ENCODE data around the gene NFATC2. TPM values are rescaled to one million over a fixed set of nuclear protein-coding genes. Genes with fewer than 3 reads are reported as not detected.

Gene NFATC2
- 10 to 100 TPM in 3 of 4 donors, 1 to 10 TPM in 1; 8.8 to 15.6 (median 13.0) TPM for total RNA-seq

DNA sequence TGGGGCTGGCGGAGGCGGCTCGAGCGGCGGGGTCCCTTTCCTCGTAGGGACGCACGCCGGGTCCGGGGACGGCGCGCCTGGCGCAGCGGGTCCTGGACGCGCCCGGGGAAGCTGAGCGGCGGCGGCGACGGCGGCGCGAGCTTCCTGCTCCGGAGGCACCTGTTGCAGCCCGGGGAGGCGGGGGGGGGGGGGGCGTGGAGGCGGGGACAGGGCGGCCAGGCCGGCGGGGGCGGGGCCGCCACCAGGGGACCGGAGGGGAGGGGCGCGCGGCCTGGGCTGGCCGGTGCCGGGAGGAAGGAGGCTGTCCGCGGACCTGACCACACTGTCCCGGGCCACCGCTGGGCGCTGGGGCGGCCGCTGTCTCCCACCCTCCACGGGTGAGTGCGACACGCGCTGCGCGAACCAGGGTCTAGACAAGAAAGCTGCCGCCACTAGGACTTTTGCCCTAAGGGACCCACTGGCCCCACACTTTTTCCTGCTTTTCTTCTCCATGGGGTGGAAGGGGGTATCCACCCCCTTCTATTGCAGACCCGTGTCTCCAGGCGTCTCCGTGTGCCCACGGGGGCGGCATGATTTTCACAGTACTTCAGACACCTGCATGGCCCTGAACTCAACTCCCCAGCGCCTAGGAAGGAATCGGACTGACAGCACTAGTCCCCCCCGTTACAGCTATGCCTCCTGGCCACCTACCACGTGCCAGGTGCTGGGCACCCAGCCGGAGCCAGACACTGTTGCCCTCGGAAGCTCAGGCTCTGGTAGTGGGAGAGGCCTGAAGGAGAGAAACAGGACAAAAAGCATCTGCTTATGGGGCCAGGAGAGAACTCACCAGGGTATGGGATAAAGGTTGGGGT, at the start of gene NFATC2:
TSS of gene NFATC2 (minus strand) at position 149 of the 851 bp plus-strand sequence. CDS start 220 bp downstream, outside the sequence.
- WGBS = 10% methylated on average over 19 of the region's 67 CpGs
- Histone ChIP-seq H3K36me3 (no peaks in the 10 kb centered on the region), H3K9me3 (no peaks in the 10 kb centered on the region), H3K4me3 (peak within 1 kb of the TSS; percentile 52 to 70 (median 54)), H3K27ac (replicated peaks in 1 of 4) (peak within 1 kb of the TSS; percentile 71 to 85 (median 76)), H3K4me1 (peaks cover 26 to 38% (median 36%) of the 10 kb centered on the region in 4 donors), H3K27me3 (no peaks in the 10 kb centered on the region)
- TF ChIP-seq POLR2AphosphoS5 (IDR thresholded peaks at IDR 0.05) (no peak), POLR2A (IDR thresholded peaks at IDR 0.05; ENCODE audit: low read depth) (no peak), EP300 (IDR thresholded peaks at IDR 0.05) (no peak)
- TF ChIP-seq, protein P1, sequence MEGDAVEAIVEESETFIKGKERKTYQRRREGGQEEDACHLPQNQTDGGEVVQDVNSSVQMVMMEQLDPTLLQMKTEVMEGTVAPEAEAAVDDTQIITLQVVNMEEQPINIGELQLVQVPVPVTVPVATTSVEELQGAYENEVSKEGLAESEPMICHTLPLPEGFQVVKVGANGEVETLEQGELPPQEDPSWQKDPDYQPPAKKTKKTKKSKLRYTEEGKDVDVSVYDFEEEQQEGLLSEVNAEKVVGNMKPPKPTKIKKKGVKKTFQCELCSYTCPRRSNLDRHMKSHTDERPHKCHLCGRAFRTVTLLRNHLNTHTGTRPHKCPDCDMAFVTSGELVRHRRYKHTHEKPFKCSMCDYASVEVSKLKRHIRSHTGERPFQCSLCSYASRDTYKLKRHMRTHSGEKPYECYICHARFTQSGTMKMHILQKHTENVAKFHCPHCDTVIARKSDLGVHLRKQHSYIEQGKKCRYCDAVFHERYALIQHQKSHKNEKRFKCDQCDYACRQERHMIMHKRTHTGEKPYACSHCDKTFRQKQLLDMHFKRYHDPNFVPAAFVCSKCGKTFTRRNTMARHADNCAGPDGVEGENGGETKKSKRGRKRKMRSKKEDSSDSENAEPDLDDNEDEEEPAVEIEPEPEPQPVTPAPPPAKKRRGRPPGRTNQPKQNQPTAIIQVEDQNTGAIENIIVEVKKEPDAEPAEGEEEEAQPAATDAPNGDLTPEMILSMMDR (IDR thresholded peaks at IDR 0.05) = no peak
- intact Hi-C loops (cut with DNase I) = no loop called here
- DNase-seq (ENCODE audit: extremely low spot score) = no peak

DNA sequence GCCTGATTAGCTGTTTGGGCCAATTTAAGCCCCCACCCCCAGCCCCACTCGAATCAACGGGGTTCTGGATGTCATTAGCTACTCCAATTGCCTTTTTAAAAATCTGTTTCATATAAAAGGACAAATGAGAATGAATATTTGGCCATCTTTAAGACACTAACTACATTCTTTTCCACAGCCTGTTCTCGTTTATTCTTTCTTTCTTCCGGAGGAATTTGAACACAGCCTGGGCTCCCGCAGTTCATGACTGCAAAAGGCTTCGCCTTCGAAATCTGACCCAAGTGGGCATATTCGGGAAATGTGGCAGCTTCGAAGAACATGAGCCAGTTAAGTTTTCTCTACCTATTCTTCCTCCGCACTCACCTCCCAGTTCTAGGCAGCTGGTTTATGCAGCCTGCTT, 49.4 kb upstream of the NFATC2 start:
- H3K27ac ChIP-seq (replicated peaks in 1 of 4) = no peak overlapping the region
- H3K4me3 ChIP-seq = no peak overlapping the region
- H3K36me3 ChIP-seq = no peaks in the 10 kb centered on the region
- TF ChIP-seq EP300 (IDR thresholded peaks at IDR 0.05) = no peak
- TF ChIP-seq POLR2AphosphoS5 (IDR thresholded peaks at IDR 0.05) = no peak
- TF ChIP-seq, protein P1 (IDR thresholded peaks at IDR 0.05) = no peak
- no peak for TF ChIP-seq POLR2A (IDR thresholded peaks at IDR 0.05; ENCODE audit: low read depth)
- intact Hi-C loops (cut with DNase I) = loop anchor here (10.0 kb wide), 2 partner anchors 137 to 607 kb away; no protein-coding TSS in a partner anchor
- no peaks in the 10 kb centered on the region for H3K9me3 ChIP-seq
- H3K27me3 ChIP-seq = no peaks in the 10 kb centered on the region
- H3K4me1 ChIP-seq = peaks cover 8 to 24% (median 22%) of the 10 kb centered on the region in 4 donors
- no peak for DNase-seq (ENCODE audit: extremely low spot score)
- 85% methylated on average over 10 of the region's 10 CpGs for WGBS

DNA sequence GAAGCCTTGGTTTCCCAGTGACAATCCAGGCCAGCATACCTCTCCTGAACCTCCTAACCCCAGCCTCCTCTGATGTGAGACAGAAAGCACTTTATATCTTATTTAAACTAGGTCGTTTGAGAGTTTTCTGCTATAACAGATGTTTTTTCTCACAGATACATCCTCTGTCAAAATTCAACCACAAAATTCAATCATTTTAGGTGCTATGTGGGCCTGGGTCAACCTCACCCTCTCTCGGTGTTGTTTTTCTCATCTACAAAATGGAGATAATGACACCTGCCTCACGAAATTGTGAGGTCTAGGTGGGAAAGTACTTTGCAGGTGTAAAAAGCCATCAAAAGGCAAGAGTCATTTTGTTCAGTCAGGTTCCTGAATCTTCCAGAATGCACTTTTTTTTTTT, 46.2 kb upstream of the NFATC2 start:
- Histone ChIP-seq H3K4me3 (no peak overlapping the region), H3K36me3 (no peaks in the 10 kb centered on the region), H3K9me3 (no peaks in the 10 kb centered on the region), H3K27ac (replicated peaks in 1 of 4) (no peak overlapping the region), H3K4me1 (peaks cover 0 to 5% (median 4%) of the 10 kb centered on the region in 4 donors), H3K27me3 (no peaks in the 10 kb centered on the region)
- no peak for TF ChIP-seq POLR2AphosphoS5 (IDR thresholded peaks at IDR 0.05)
- no peak for TF ChIP-seq EP300 (IDR thresholded peaks at IDR 0.05)
- no peak for TF ChIP-seq POLR2A (IDR thresholded peaks at IDR 0.05; ENCODE audit: low read depth)
- TF ChIP-seq, protein P1 (IDR thresholded peaks at IDR 0.05) = no peak
- intact Hi-C loops (cut with DNase I) = no loop called here
- no peak for DNase-seq (ENCODE audit: extremely low spot score)
- 65% methylated on average over 3 of the region's 3 CpGs for WGBS

DNA sequence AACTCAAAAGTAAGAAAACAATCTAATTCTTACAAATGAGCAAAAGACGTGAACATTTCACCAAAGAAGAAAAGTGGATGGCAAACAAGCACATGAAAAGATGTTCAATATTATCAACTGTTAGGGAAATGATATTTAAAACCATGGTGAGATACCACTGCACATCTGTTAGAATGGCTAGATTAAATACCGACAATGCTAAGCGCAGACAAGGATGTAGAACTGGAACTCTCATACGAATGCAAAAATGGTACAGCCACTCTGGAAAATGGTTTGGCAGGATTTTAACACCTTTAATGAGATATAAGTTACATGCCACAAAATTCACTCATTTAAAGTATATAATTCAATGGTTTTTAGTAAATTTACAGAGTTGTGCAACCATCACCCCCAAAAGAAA, 44.6 kb upstream of the NFATC2 start:
- H3K36me3 ChIP-seq = no peaks in the 10 kb centered on the region
- TF ChIP-seq POLR2AphosphoS5 (IDR thresholded peaks at IDR 0.05) (no peak), POLR2A (IDR thresholded peaks at IDR 0.05; ENCODE audit: low read depth) (no peak), EP300 (IDR thresholded peaks at IDR 0.05) (no peak)
- TF ChIP-seq, protein P1 (IDR thresholded peaks at IDR 0.05) = no peak
- intact Hi-C loops (cut with DNase I) = no loop called here
- no peak overlapping the region for H3K4me3 ChIP-seq
- no peaks in the 10 kb centered on the region for H3K27me3 ChIP-seq
- H3K4me1 ChIP-seq = no peaks in the 10 kb centered on the region
- 97% methylated on average over 4 of the region's 4 CpGs for WGBS
- no peak overlapping the region for H3K27ac ChIP-seq (replicated peaks in 1 of 4)
- DNase-seq (ENCODE audit: extremely low spot score) = no peak
- H3K9me3 ChIP-seq = no peaks in the 10 kb centered on the region

Data from esophagus muscularis mucosa (tissue), 4 donors.